Hepatocyte (in vitro differentiated cells): ENCODE measurements around the gene OR4F15.

ENCODE experiments used
- EZH2 ChIP-seq: fragments of 200-600 bp; sonication (generic); IDR thresholded peaks from 2 replicates; pipeline ENCODE4 v1.6.1; 2016; ENCODE audit warnings: antibody characterized with exemption, mild to moderate bottlenecking, borderline replicate concordance
- EZH2phosphoT487 ChIP-seq: fragments of 200-600 bp; sonication (generic); IDR thresholded peaks from one replicate; pipeline ENCODE4 v1.6.1; 2018; ENCODE audit warnings: antibody characterized with exemption, mild to moderate bottlenecking, low read depth, moderate library complexity; ENCODE audit not compliant: unreplicated experiment, severe bottlenecking
- TF ChIP-seq, protein P1 (sequence below): fragments of 200-600 bp; sonication (generic); IDR thresholded peaks from 2 replicates; pipeline ENCODE4 v1.5.1; 2016; ENCODE audit warnings: antibody characterized with exemption, mild to moderate bottlenecking; ENCODE audit not compliant: poor library complexity

DNA sequence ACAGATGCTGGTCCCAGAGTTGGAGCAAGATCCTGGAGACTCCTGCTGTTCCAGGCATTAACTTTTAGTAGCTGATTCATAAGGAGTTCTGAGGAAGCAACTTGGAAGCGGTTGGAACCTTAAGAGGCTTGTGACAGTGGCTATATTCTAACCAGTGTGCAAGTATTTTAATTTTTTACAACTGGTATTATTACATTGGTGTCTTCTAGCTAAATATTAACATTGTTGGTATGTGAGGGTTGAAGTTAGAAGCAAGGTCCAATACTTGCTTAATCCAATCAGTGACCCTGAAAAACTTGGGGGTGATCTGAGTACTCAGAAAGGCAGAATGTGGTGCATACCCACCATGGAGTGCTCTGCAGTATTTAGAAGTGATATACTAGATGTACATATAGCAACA lies 1.5 kb upstream of the OR4F15 start:
- TF ChIP-seq, protein P1, sequence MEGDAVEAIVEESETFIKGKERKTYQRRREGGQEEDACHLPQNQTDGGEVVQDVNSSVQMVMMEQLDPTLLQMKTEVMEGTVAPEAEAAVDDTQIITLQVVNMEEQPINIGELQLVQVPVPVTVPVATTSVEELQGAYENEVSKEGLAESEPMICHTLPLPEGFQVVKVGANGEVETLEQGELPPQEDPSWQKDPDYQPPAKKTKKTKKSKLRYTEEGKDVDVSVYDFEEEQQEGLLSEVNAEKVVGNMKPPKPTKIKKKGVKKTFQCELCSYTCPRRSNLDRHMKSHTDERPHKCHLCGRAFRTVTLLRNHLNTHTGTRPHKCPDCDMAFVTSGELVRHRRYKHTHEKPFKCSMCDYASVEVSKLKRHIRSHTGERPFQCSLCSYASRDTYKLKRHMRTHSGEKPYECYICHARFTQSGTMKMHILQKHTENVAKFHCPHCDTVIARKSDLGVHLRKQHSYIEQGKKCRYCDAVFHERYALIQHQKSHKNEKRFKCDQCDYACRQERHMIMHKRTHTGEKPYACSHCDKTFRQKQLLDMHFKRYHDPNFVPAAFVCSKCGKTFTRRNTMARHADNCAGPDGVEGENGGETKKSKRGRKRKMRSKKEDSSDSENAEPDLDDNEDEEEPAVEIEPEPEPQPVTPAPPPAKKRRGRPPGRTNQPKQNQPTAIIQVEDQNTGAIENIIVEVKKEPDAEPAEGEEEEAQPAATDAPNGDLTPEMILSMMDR, result no peak
- TF ChIP-seq EZH2 (no peak), EZH2phosphoT487 (no peak)
